AG04450 (cell line): Measurements from ENCODE around the gene ITPR1. TPM values are rescaled to one million over a fixed set of nuclear protein-coding genes. Genes with fewer than 3 reads are reported as not detected.

Experiments
- CTCF ChIA-PET: fragments of 300-600, 350-600 bp; formaldehyde crosslinking; extraction: SDS; loops from one replicate; lab custom pipeline; 2022; ENCODE audit warnings: antibody characterized with exemption, inconsistent platforms; lab: Charles Lee
- POLR2A ChIA-PET: fragments of 350-600 bp; formaldehyde crosslinking; extraction: SDS; loops from one replicate; lab custom pipeline; 2021; ENCODE audit warnings: antibody characterized with exemption, inconsistent platforms; lab: Yijun Ruan, JAX
- DNase-seq: peaks from one replicate; pipeline ENCODE4 v3.0.0-alpha.2; 2011; ENCODE audit warnings: low read depth, low spot score
- H3K27ac ChIP-seq: one replicate; pipeline ENCODE4 v1.5.1; 2012; ENCODE audit warnings: low read depth, low read length, control low read depth
- H3K27me3 ChIP-seq: one replicate; pipeline ENCODE4 v1.6.0; 2012; ENCODE audit warnings: low read length; ENCODE audit not compliant: control insufficient read depth, insufficient read depth
- H3K4me3 ChIP-seq: 2 replicates; pipeline ENCODE4 v1.5.1; 2011; ENCODE audit warnings: mild to moderate bottlenecking, low read depth, low read length, control low read depth
- H3K9me3 ChIP-seq: 2 replicates; pipeline ENCODE4 v1.5.1; 2012; ENCODE audit warnings: low read length; ENCODE audit not compliant: control insufficient read depth, insufficient read depth
- polyA plus RNA-seq: library from polyadenylated mRNA; depleted of rRNA; stranded (reverse); fragments of >200 nt; gene quantifications from 2 replicates; pipeline ENCODE4 v1.2.3, GENCODE V29; 2011
- TF ChIP-seq, protein P1 (sequence below): IDR thresholded peaks from 2 replicates; pipeline ENCODE4 v1.5.1; 2011; ENCODE audit warnings: low read depth, low read length, control low read depth, inconsistent platforms

Gene ITPR1
- polyA plus RNA-seq, 1 experiment: 7.4 TPM

- no peak overlapping the region for H3K4me3 ChIP-seq
- TF ChIP-seq, protein P1, sequence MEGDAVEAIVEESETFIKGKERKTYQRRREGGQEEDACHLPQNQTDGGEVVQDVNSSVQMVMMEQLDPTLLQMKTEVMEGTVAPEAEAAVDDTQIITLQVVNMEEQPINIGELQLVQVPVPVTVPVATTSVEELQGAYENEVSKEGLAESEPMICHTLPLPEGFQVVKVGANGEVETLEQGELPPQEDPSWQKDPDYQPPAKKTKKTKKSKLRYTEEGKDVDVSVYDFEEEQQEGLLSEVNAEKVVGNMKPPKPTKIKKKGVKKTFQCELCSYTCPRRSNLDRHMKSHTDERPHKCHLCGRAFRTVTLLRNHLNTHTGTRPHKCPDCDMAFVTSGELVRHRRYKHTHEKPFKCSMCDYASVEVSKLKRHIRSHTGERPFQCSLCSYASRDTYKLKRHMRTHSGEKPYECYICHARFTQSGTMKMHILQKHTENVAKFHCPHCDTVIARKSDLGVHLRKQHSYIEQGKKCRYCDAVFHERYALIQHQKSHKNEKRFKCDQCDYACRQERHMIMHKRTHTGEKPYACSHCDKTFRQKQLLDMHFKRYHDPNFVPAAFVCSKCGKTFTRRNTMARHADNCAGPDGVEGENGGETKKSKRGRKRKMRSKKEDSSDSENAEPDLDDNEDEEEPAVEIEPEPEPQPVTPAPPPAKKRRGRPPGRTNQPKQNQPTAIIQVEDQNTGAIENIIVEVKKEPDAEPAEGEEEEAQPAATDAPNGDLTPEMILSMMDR: no peak
- DNase-seq: no peak
- H3K27ac ChIP-seq: no peak overlapping the region
- H3K9me3 ChIP-seq: peaks cover 5% of the 10 kb centered on the region; the same call in 1 of the 2 replicates
- ChIA-PET POLR2A (no interaction called here), CTCF (no interaction called here)
- H3K27me3 ChIP-seq: peaks cover 16% of the 10 kb centered on the region
Measured at GRCh38 chr3:4754180-4755086, 261.3 kb downstream of the ITPR1 start.

DNA sequence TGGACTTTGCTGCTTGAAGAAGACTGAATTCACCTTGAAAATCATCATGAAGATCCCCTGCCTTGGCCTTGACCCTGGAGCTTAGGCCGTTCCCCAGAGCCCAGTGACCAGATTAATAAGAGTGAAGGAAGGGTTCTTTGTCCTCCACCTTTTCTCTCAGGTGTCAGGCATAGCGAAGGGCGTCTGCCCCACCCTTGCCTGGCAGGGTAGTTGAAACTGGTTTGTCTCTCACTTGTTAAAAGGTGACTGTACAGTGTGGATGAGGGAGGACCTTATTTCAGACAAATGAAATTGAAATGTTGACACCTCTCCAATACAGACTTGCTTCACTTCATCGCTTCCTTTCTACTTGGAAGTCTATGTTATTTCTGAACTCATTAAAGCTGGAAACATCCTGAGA is 262.4 kb downstream of the ITPR1 start:
- TF ChIP-seq, protein P1: no peak

DNA sequence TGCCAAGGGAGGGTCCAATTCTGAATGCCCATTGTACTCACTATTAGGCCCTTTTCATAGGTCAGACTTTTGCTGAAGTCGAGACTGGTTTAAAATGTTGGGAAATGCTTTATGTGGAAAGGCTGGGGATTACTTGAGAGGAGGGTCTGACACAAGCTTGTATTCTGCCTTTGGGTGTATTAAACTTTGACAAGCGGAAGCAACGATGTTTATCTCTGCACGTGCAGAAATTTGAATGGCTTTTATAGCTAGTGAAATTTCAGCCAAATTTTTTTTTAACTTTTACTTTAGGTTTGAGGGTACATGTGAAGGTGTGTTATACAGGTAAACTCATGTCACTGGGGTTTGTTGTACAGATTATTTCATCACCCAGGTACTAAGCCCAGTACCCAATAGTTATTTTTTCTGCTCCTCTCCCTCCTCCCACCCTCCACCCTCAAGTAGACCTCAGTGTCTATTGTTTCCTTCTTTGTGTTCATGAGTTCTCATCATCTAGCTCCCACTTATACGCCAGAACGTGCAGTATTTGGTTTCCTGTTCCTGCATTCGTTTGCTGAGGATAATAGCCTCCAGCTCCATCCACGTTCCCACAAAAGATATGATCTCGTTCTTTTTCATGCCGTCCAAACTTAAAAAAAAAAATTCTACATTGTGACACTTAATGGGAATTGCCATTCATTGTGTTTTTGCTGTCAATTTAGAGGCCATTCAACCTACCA is 263.1 kb downstream of the ITPR1 start:
- H3K4me3 ChIP-seq: no peak overlapping the region
- TF ChIP-seq, protein P1: no peak
- peaks cover 5% of the 10 kb centered on the region; the same call in 1 of the 2 replicates for H3K9me3 ChIP-seq
- ChIA-PET POLR2A (no interaction called here), CTCF (no interaction called here)
- DNase-seq: no peak
- no peak overlapping the region for H3K27ac ChIP-seq
- peaks cover 16% of the 10 kb centered on the region for H3K27me3 ChIP-seq

More for the DNA sequence above, 262.4 kb downstream of the ITPR1 start:
- Histone ChIP-seq H3K9me3 (peaks cover 5% of the 10 kb centered on the region; the same call in 1 of the 2 replicates), H3K4me3 (no peak overlapping the region), H3K27ac (no peak overlapping the region), H3K27me3 (peaks cover 16% of the 10 kb centered on the region)
- ChIA-PET CTCF (no interaction called here), POLR2A (no interaction called here)
- DNase-seq: no peak

GRCh38 chr3:4756855-4757574 is 263.9 kb downstream of the ITPR1 start:
- CTCF ChIA-PET: no interaction called here
- Histone ChIP-seq H3K9me3 (peaks cover 5% of the 10 kb centered on the region; the same call in 1 of the 2 replicates), H3K4me3 (no peak overlapping the region), H3K27ac (no peak overlapping the region), H3K27me3 (peaks cover 19% of the 10 kb centered on the region)
- DNase-seq: no peak
- TF ChIP-seq, protein P1: no peak
- POLR2A ChIA-PET: no interaction called here
